HEK293 (cell line): Measurements from ENCODE around the gene ZW10.

Experiments
- ZNF121 ChIP-seq: fragments of 450-650 bp; formaldehyde crosslinking; IDR thresholded peaks from 2 replicates; pipeline ENCODE4 v1.5.1; 2016; ENCODE audit warnings: missing biosample characterization, missing genetic modification characterization
- ZNF274 ChIP-seq, 2 experiments: fragments of 200-500 bp in 1 of 2; fragments of 450-650 bp in 1 of 2; sonication (Bioruptor generic) in 1 of 2; formaldehyde crosslinking in 1 of 2; IDR thresholded peaks; 2 replicates each; pipeline versions ENCODE4 v1.5.1 to v1.6.1; 2014 to 2016; ENCODE audit warnings: borderline replicate concordance in 1 of 2, inconsistent platforms in 1 of 2, low read length in 1 of 2, missing biosample characterization in 1 of 2, missing genetic modification characterization in 1 of 2
- TF ChIP-seq, protein P1 (sequence below): fragments of 450-650 bp; formaldehyde crosslinking; IDR thresholded peaks from 2 replicates; pipeline ENCODE4 v1.5.1; 2016; ENCODE audit warnings: missing biosample characterization, missing genetic modification characterization
- TF ChIP-seq, protein P2 (sequence below): fragments of 450-650 bp; formaldehyde crosslinking; IDR thresholded peaks from 2 replicates; pipeline ENCODE4 v1.5.1; 2016; ENCODE audit warnings: missing biosample characterization, missing genetic modification characterization

DNA sequence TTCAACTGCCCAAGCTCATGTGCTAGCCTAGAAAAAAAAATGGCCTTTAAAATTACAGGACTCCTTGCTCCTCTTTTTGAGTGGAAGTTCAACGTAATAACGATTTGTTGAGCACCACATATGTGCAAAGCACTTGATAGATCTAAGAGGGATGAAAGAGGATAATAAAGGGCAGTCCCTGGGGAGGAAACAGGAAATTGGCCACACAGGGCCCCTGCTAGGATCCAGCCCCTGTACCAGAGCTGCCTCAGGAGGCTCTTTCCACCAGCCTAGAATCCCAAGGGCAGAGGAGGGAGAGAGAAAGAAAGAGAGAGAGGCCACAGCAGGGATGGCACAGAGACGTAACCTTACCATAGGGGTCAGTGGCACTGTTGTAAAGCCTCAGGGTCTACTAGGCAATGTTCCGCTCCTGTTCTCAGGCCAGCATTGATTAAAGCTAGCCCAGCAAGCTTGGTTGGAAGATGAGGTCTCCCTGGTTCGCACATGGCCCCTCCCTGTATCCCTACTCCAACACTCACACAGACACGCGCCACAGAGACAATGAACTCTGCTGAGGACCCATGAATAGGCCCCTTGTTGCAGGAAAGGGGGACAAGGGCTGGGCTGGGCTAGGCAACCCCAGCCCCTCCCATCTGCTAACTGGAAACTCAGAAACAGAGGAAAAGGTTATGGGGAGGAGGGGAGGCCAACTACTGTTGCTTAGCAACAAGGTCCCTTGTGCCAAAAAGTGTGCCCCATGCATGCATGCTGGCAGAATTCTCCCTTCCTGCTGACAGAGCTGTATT lies 67.4 kb downstream of the ZW10 start, which contains the start of gene TMPRSS5:
- TF ChIP-seq ZNF121 (tag by site-specific recombination) (no peak), ZNF274 (IDR thresholded peaks at IDR 0.05; ENCODE audit: low read length) (no peak), ZNF274 (tag by site-specific recombination; IDR thresholded peaks at IDR 0.05; ENCODE audit: borderline replicate concordance) (no peak)
- TF ChIP-seq, protein P1, sequence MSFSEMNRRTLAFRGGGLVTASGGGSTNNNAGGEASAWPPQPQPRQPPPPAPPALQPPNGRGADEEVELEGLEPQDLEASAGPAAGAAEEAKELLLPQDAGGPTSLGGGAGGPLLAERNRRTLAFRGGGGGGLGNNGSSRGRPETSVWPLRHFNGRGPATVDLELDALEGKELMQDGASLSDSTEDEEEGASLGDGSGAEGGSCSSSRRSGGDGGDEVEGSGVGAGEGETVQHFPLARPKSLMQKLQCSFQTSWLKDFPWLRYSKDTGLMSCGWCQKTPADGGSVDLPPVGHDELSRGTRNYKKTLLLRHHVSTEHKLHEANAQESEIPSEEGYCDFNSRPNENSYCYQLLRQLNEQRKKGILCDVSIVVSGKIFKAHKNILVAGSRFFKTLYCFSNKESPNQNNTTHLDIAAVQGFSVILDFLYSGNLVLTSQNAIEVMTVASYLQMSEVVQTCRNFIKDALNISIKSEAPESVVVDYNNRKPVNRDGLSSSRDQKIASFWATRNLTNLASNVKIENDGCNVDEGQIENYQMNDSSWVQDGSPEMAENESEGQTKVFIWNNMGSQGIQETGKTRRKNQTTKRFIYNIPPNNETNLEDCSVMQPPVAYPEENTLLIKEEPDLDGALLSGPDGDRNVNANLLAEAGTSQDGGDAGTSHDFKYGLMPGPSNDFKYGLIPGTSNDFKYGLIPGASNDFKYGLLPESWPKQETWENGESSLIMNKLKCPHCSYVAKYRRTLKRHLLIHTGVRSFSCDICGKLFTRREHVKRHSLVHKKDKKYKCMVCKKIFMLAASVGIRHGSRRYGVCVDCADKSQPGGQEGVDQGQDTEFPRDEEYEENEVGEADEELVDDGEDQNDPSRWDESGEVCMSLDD (tag by site-specific recombination): no peak
- TF ChIP-seq, protein P2, sequence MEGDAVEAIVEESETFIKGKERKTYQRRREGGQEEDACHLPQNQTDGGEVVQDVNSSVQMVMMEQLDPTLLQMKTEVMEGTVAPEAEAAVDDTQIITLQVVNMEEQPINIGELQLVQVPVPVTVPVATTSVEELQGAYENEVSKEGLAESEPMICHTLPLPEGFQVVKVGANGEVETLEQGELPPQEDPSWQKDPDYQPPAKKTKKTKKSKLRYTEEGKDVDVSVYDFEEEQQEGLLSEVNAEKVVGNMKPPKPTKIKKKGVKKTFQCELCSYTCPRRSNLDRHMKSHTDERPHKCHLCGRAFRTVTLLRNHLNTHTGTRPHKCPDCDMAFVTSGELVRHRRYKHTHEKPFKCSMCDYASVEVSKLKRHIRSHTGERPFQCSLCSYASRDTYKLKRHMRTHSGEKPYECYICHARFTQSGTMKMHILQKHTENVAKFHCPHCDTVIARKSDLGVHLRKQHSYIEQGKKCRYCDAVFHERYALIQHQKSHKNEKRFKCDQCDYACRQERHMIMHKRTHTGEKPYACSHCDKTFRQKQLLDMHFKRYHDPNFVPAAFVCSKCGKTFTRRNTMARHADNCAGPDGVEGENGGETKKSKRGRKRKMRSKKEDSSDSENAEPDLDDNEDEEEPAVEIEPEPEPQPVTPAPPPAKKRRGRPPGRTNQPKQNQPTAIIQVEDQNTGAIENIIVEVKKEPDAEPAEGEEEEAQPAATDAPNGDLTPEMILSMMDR (tag by site-specific recombination): no peak
